ENCODE measurements around the gene SLIT3.

DNA sequence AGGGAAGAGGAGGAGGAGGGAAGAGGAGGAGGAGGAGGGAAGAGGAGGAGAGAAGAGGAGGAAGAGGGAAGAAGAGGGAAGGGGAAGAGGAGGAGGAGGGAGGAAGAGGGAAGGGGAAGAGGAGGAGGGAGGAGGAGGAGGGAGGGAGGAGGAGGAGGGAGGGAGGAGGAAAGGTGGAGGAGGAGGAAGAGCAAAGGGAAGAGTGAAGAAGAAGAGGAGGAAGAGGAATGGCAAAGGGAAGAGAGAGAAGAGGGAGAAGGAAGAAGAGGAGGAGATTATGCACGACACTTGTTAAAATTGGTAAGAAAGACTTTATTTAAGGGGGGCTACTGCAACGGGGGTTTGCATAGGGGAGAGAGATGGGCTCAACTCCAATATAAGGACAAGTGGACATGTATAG lies 221.2 kb downstream of the SLIT3 start:
- no peak for TF ChIP-seq CTCF (IDR thresholded peaks at IDR 0.05; ENCODE audit: low read depth, low read length, poor library complexity, severe bottlenecking)
- no peak for TF ChIP-seq EZH2phosphoT487 (IDR thresholded peaks at IDR 0.05; ENCODE audit: borderline replicate concordance, low read length)

All from DOHH2 (cell line).